Common myeloid progenitor, CD34-positive (primary cell): ENCODE data around the gene RFX7.

Experiments used
- CTCF ChIA-PET: fragments of 350-600 bp; sonication (Branson Sonifier 250); formaldehyde crosslinking; loops from one replicate; lab custom pipeline; 2021; ENCODE audit warnings: antibody characterized with exemption; lab: Charles Lee
- POLR2A ChIA-PET: fragments of 350-600 bp; sonication (Branson Sonifier 250); formaldehyde crosslinking; loops from one replicate; lab custom pipeline; 2021; ENCODE audit warnings: antibody characterized with exemption; lab: Charles Lee
- DNase-seq, 3 donors: peaks; one replicate each; pipeline versions ENCODE4 v3.0.0 to v3.0.0-alpha.2; 2013
- H3K27ac ChIP-seq, 2 experiments: 1 replicate in 1 of 2; 2 replicates in 1 of 2; pipeline ENCODE4 v1.7.0; 2013; ENCODE audit warnings: inconsistent platforms in 2 of 2, low read length in 2 of 2, mild to moderate bottlenecking in 2 of 2, low read depth in 1 of 2, moderate library complexity in 1 of 2; ENCODE audit not compliant: severe bottlenecking in 2 of 2, insufficient read depth in 1 of 2, poor library complexity in 1 of 2
- H3K27me3 ChIP-seq, 5 experiments: replicated peaks in 2 of 5; 1 replicate in 3 of 5; 2 replicates in 2 of 5; pipeline versions ENCODE4 v1.6.1 to v1.7.0; 2013; ENCODE audit warnings: low read length in 4 of 5, mild to moderate bottlenecking in 2 of 5, moderate library complexity in 2 of 5, inconsistent platforms in 1 of 5; ENCODE audit not compliant: insufficient read depth in 5 of 5, control insufficient read depth in 4 of 5
- H3K36me3 ChIP-seq, 4 experiments: 1 replicate in 2 of 4; 2 replicates in 2 of 4; pipeline versions ENCODE4 v1.6.1 to v1.7.0; 2013; ENCODE audit warnings: low read length in 3 of 4, control low read depth in 1 of 4, mild to moderate bottlenecking in 1 of 4; ENCODE audit not compliant: control insufficient read depth in 4 of 4, insufficient read depth in 4 of 4
- H3K4me1 ChIP-seq, 4 experiments: 1 replicate in 3 of 4; 2 replicates in 1 of 4; pipeline versions ENCODE4 v1.6.1 to v1.7.1; 2013; ENCODE audit warnings: low read length in 3 of 4, mild to moderate bottlenecking in 3 of 4, control low read depth in 1 of 4, inconsistent platforms in 1 of 4, moderate library complexity in 1 of 4; ENCODE audit not compliant: control insufficient read depth in 4 of 4, insufficient read depth in 4 of 4; ENCODE audit errors: control extremely low read depth in 1 of 4
- H3K4me3 ChIP-seq, 7 experiments: 1 replicate in 4 of 7; 2 replicates in 3 of 7; pipeline versions ENCODE4 v1.5.1 to v1.7.0; 2013; ENCODE audit warnings: mild to moderate bottlenecking in 7 of 7, low read length in 6 of 7, moderate library complexity in 6 of 7, inconsistent platforms in 2 of 7, low read depth in 2 of 7, control low read depth in 1 of 7; ENCODE audit not compliant: insufficient read depth in 4 of 7, control insufficient read depth in 1 of 7; ENCODE audit errors: extremely low read depth in 1 of 7
- H3K9me3 ChIP-seq, 5 experiments: 1 replicate in 4 of 5; 2 replicates in 1 of 5; pipeline versions ENCODE4 v1.6.1 to v1.7.1; 2013; ENCODE audit warnings: low read length in 4 of 5, mild to moderate bottlenecking in 2 of 5, inconsistent platforms in 1 of 5, low read depth in 1 of 5, moderate library complexity in 1 of 5; ENCODE audit not compliant: control insufficient read depth in 4 of 5, insufficient read depth in 2 of 5; ENCODE audit errors: control extremely low read depth in 1 of 5
- WGBS: methylation state at CpG from one replicate; pipeline ENCODE4 v1.1.5; 2013; ENCODE audit not compliant: insufficient coverage; 5-methylcytosine and 5-hydroxymethylcytosine counted together

The RFX7 gene

DNA sequence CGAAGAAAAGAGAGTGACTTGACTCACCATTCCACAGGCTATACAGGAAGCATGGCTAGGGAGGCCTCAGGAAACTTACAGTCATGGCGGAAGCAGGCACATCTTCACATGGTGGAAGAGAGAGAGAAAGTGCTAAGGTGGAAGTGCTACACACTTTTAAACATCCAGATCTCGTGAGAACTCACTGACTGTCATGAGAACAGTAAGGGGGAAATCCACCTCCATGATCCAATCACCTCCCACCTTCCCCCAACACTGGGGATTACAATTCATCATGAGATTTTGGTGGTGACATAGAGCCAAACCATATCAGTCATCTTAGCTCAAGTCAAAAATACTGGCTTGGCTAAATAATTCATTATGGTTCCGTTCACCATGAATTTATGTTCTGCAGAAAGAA lies 205.0 kb downstream of the RFX7 start:
- Histone ChIP-seq H3K9me3 (no peaks in the 10 kb centered on the region), H3K4me1 (peaks cover 0 to 9% (median 6%) of the 10 kb centered on the region in 4 experiments), H3K36me3 (no peaks in the 10 kb centered on the region), H3K27me3 (no peaks in the 10 kb centered on the region), H3K4me3 (no peak overlapping the region), H3K27ac (no peak overlapping the region)
- WGBS, result 100% methylated on average over 2 of the region's 4 CpGs
- CTCF ChIA-PET, result interaction anchor here (1.4 kb wide), 1 partner anchor 14 kb away, joined by 4 read pairs; no protein-coding TSS in a partner anchor
- no peak for DNase-seq
- POLR2A ChIA-PET, result no interaction called here

DNA sequence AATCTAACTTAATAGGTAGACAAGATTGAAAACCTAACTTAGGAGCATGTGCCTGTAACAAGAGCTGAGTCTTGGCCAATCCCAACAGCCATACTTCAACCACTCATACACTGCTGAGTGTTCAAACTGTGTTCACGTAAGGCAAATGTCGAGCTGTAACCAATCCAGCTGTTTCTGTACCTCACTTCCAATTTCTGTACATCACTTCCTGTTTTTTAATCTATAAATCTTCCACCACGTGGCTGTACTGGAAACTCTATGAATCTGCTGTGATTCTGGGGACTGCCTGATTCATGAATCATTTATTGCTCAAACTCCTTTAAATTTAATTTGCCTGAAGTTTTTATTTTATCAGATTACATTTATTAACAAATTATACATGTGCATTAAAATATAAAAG lies 205.7 kb downstream of the RFX7 start:
- Histone ChIP-seq H3K36me3 (no peaks in the 10 kb centered on the region), H3K27ac (no peak overlapping the region), H3K4me3 (no peak overlapping the region), H3K27me3 (no peaks in the 10 kb centered on the region), H3K9me3 (no peaks in the 10 kb centered on the region), H3K4me1 (peaks cover 0 to 4% (median 2%) of the 10 kb centered on the region in 4 experiments)
- ChIA-PET POLR2A (no interaction called here), CTCF (interaction anchor here (1.4 kb wide), 1 partner anchor 14 kb away, joined by 4 read pairs; no protein-coding TSS in a partner anchor)
- peak; percentile 34 to 81 (median 64) for DNase-seq
- no CpG with 5 or more reads among the region's 3 CpGs for WGBS
